Peyer's patch (tissue), 4 donors: Measurements from ENCODE around the gene TACC2.

Experiments
- CTCF ChIP-seq, 6 experiments: fragments of 450-650 bp in 4 of 6; fragments of 200-600 bp in 2 of 6; sonication (generic) in 1 of 6; IDR thresholded peaks; one replicate each; pipeline ENCODE4 v1.5.1; 2017 to 2019; ENCODE audit warnings: antibody characterized with exemption in 6 of 6, mild to moderate bottlenecking in 3 of 6, moderate library complexity in 1 of 6
- POLR2A ChIP-seq, 2 donors: fragments of 450-650 bp; IDR thresholded peaks; one replicate each; pipeline ENCODE4 v1.5.1; 2017; ENCODE audit warnings: antibody characterized with exemption in 2 of 2, mild to moderate bottlenecking in 2 of 2, moderate library complexity in 2 of 2

- TF ChIP-seq CTCF (IDR thresholded peaks at IDR 0.05) (no peak), POLR2A (IDR thresholded peaks at IDR 0.05) (no peak)
Measured at GRCh38 chr10:122072491-122072890, 83.5 kb downstream of the TACC2 start.
